Activated T-helper 9 cell treated with anti-CD3 and anti-CD28 coated beads, Interleukin-2, amount 50 U/mL, for 16 hours (primary cell): ENCODE results near the gene KRTCAP2.

Experiments
- DNase-seq: peaks from one replicate; pipeline ENCODE4 v3.0.0-alpha.2; 2020; ENCODE audit warnings: low read depth

Gene KRTCAP2

DNA sequence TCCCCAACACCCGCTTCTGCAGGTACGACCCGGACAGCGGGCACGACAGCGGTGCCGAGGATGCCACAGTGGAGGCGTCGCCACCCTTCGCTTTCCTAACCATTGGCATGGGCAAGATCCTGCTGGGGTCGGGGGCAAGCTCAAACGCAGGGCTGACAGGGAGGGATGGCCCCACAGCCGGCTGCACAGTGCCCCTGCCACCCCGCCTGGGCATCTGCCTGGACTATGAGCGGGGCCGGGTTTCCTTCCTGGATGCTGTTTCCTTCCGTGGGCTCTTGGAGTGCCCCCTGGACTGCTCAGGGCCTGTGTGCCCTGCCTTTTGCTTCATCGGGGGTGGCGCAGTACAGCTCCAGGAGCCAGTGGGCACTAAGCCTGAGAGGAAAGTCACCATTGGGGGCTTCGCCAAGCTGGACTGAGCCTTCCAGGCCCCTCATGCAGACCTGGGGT is 10.7 kb upstream of the KRTCAP2 start:
- no peak for DNase-seq

DNA sequence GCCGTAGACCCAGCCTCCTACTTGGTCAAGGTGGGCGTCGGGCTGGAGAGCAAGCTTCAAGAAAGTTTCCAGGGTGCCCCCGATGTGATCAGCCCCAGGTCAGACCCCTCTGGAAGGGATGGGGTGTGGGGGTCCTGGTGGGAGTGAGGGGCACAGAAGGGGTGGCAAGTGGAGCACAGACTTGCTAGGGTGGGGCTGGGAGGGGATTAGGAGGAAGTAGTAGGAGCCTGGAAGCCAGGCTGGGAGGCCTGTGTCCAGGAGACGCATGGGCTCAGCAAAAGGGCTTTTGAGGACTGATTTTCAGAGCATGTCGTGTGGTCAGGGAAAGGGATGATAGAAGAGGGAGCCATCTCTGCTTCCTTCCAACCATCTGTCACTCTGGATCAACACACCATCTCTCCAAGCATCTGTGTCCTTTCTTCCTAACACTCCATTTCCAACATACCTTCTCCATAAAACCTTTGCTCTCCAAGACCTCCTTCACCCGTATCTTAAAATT is 9.0 kb upstream of the KRTCAP2 start:
- DNase-seq: no peak

DNA sequence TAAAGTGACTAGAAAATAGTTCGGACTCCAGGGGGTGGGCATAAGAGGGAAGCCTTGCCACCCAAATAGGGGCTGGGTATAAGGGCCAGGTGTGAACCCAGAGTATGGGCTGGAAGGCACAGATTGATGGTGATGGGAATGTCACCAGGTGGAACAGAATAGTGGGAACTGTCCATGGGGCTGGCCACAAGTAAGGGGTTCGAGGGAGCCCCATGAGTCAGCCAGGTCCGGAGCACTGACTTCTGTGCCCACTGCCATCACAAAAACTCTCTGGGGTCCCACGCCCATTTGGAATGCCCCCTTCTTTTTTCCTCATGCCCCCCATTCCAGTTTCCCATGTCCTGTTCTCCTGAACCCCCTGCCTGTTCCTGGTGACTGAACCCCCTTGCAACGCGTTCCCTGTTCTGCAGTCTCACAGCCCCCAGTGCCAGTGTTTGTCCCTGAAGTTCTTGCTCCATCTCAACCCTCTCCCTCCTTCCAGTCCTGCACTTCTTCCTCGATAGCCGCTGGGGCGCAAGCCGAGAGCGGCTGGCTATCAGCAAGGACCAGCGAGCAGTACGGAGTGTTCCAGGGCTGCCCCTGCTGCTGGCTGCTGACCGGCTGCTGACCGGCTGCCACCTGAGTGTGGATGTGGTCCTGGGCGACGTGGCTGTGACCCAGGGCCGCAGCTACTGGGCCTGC is 8.4 kb upstream of the KRTCAP2 start:
- DNase-seq: no peak

DNA sequence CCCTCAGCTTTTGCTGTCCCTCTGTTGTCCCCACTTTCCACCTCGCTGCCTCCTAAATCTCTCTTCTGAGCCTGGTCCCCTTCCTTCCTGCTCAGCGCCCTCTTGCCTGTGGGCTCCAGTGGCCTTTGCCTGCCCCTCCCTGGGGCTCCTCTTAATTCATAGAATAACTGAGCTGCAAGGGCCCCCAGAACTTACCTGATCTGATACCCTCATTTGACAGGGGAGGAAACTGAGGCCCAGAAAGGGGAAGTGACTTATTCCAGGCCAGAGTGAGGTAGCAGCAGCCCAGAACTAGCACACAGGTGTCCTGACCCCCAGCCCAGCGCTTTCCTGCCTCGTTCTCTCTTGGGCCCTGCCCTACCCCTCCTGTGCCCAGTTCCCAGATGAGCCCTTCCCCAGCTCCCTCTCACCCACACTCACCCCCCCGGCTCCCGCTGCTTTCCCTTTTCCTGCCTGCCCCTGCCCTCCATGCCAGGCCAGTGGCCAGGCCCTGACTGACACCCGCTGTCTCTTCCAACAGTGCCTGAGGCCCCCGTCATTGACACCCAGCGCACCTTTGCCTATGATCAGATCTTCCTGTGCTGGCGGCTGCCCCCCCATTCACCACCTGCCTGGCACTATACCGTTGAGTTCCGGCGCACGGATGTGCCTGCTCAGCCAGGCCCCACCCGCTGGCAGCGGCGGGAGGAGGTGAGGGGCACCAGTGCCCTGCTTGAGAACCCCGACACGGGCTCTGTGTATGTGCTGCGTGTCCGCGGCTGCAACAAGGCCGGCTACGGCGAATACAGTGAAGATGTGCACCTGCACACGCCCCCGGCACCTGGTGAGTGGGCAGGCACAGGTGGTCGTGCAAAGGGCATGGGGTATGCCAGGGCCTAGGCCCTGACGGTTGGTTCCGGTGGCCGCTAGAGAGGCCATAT is 6.3 kb upstream of the KRTCAP2 start:
- no peak for DNase-seq

DNA sequence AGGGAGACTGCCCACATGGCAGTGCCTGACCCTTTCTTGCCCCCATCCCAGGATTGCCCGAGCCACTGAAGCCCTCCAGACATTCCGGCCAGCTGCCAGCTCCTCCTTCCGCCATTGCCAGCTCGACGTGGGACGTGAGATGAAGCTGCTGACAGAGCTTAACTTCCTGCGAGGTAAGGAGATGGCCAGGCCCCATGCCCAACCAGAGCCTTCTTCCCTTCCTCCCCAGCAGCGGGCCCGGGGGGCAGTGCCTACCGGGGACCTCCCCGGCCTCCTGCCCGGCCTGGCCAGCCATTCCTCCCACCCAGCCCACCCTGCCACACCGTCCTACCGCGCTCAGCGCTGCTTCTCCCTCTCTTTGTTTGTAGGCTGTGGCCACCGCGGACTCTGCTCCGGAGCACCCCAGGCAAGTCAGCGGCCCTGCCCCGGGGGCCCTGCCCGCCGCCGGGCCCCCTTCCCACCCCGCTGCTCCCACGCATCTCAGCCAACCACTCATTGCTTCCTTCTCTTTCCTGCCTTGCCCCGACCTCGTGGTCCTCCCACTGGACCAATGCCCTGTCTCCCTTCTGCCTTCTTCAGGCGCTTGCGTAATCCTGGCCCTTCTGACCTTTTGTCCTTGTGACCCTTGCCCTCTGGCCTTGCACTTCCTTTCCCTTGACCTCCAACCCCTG is 5.5 kb upstream of the KRTCAP2 start:
- no peak for DNase-seq

DNA sequence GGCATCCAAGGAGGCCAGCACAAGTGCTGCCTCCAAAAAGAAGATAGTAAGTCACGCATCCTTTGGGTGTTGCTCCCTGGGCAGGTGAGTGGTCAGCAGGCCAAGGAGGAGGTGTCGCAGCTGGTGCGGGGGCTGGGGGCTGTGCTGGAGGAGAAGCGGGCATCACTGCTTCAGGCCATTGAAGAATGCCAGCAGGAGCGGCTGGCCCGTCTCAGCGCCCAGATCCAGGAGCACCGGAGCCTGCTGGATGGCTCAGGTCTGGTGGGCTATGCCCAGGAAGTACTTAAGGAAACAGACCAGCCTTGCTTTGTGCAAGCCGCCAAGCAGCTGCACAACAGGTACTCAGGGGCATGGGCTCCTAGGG is 4.8 kb upstream of the KRTCAP2 start:
- DNase-seq: no peak

DNA sequence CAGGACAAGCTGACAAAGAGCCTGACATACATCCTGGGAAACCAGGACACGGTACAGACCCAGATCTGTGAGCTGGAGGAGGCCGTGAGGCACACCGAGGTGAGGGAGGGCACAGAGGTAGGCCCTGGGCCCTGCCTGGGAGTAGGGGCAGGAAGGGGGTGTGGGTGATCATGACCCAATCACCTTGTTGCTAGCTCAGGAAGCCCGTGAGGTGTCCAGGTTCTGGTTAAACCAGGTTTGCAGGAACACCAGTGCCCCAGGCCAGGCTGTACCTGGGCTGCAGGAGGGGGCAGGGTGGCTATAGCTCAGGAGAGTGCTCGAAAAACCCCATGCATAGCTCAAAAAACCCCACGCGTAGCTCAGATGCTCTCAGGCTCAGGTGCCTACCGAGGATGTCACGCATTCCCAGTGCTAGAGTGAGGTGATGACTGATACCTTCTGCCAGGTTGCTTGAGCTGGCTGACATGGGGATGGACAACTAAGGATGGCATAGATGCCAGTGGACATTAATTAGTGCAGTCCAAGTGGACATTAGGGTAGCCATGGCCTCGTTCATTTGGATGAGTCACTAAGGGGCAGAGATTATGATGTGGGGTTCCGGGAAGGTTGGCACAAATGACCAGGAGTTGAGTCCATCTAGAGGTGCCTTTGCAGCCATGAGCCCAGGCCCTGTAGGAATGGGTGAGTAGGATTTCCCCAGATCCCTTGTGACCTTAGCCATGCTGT is 4.3 kb upstream of the KRTCAP2 start:
- no peak for DNase-seq

DNA sequence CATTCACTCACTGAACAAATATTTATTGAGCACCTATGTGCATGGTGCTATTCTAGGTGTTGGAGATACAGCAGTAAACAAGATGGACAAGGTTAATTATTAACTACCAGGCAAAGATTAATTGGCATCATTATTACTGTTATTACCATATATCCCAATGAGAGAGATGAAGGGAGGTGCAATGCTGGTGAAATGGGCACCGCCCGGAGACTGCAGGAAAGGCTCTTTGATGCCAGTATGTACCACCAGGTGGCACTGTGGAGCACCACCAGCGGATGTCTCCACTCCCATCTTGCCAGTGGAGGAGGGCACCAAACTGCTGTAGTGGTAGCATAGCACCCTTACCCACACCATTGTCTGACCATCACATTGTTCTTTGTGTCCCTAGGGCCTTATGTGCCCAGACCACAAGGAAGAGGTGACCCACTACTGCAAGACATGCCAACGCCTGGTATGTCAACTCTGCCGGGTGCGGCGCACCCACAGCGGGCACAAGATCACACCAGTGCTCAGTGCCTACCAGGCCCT is 3.5 kb upstream of the KRTCAP2 start:
- peak; percentile 75 for DNase-seq

DNA sequence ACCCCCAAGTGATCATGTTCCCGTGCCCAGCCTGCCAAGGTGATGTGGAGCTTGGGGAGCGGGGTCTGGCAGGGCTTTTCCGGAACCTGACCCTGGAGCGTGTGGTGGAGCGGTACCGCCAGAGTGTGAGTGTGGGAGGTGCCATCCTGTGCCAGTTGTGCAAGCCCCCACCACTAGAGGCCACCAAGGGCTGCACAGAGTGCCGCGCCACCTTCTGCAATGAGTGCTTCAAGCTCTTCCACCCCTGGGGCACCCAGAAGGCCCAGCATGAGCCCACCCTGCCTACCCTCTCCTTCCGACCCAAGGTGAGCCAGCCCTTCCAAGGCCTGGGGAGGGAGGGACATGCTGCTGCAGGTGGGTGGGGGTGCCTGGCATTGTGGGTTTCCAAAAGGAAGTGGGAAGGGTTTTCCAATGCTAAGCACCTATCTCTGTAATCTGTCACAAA is 2.8 kb upstream of the KRTCAP2 start:
- DNase-seq: no peak

DNA sequence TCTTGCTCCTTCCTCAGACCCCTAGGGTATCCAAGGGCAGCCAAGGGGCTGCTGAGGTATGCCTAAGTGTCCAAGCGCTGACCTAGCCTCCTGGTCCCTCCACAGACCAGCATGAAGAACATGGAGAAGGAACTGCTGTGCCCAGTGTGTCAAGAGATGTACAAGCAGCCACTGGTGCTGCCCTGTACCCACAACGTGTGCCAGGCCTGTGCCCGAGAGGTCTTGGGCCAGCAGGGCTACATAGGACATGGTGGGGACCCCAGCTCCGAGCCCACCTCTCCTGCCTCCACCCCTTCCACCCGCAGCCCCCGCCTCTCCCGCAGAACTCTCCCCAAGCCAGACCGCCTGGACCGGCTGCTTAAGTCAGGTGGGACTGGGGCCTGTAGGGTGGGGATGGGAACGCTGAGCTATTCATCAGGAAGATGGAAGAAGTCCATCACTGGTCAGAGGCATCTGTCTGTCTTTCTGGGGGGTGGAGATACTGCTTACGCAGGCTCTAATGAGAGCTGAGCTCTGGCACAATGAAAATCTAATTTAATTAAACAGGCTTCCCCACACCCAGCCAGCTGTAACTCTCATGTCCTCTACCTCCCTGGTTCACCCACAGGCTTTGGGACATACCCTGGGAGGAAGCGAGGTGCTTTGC is 2.3 kb upstream of the KRTCAP2 start:
- DNase-seq: no peak

DNA sequence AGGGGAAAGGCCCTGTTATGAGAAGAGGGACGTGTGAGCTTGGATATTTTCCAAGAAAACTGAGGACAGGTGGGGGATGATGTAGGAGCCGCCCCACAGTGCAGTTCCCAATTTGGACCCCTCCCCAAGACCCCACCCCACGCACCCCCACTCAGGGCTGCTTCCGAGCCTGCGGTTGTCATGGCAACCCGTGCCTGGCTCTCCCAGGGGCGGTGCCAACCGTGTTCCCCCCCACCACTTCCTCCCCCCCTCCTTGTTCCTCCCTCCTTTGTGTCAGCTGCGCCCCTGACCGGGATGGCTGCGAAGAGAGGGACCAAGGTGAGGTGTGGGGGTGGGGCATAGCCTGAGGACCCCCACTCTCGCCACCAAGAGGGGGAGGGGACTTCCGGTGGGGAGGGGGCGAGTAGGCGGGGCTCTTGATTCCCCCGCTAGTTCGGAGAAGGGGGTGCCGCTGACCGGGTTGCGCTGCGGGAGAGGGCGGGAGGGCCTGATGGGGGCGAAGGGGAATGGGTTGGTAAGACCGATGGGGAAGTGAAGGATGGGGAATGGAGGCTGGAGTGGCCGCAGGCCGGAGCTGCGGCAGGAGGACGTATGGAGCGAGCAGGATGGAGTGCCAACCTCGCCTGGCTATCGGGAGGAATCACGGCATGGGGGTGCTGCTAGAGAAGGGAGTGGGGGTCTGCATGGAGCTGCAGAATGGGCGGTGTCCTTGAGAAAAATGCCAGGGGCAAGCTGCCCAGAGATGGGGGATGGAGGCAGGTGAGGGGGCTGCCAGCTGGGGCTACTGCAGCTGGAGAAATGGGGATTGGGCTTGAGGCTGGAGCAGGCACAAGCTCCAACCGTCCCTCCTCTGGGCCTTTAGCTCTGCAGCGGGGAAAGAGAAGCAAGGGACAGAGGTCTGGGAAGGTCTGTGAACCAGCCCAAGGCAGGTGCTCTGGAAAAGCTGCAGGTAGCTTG is 1.5 kb upstream of the KRTCAP2 start:
- peak; percentile 40 for DNase-seq

DNA sequence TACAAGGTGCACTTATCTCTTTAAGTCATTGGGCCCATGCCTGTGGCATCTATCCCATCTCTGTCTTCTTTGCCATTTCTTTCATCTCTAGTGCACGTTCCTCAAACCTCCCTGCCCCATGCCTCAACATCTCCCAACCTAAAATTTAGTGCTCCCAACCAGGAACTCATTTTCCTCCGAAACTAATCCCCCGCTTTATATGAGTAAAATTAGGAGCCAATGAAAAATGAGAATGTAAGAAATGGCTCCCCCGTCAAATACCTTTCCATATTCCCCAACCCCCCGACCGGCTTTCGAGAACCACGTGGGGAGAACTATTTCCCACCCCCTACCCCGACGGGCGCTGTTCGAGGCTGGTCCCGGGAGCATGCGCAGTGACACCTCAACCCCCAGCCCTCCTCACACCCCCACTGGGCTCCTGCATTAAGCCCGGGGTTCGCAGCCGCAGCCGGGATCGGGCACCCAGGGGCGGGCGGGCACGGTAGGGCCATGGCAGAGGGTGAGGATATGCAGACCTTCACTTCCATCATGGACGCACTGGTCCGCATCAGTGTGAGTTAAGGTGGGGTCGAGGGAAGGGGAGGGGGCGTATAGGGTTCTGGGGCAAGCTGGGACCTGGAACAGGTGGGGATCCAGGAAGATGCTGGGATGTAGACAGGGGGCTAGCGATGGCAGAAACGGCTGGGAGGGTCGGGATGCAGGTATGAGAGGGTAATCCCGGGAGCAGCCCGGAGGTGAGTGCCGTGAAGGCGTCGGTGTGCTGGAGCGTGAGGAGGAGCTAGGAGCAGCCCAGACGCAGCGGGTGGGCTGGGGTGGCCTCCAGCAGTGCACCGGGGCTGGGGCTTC is 597 bp upstream of the KRTCAP2 start, which contains the start of gene TRIM46:
TRIM46 (plus strand) TSS at position 372 of the 846 bp plus-strand sequence; CDS start at position 490, 118 bp downstream.
- DNase-seq: peak; percentile 59

DNA sequence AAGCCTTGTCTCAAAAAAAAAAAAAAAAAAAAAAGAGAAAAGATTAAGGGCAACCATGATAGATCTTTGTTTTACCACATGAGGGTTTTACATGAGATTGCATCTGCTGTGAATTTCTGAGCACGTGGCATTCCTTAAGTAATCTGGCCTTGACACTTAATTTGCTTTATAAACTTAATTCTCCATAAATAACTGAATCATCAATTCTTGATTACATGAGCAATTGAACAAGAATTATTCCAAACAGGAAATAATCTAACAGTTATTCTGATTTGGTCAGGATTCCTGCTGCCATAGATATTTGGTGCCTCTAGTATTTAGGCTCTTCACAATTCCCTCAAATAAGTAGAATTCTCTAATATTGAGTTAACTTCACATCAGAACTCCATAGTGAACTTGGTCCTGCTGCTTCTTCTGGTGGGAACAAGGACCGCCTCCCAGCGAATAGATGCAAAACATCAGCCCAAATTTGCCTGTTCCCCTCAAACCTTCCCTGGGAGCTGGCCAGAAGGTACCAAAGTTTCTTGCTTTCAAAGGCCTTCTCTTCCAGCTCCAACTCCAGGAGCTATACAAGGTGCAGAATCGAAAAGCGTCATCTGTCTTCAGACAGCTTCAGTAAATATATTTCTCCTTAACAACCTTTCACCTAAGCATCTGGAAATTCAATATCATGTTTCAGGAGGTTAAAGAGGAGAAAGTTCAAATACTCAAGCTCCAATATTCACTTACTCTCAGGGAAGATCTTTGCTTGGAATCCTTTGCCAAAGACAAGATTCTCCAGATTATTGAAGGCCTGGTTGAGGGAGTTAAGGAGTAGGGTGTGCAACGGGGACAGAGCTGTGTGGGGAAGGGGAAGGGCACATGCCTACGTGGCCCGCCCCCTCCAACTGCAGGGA is 1.0 kb downstream of the KRTCAP2 start:
- DNase-seq: peak; percentile 32

DNA sequence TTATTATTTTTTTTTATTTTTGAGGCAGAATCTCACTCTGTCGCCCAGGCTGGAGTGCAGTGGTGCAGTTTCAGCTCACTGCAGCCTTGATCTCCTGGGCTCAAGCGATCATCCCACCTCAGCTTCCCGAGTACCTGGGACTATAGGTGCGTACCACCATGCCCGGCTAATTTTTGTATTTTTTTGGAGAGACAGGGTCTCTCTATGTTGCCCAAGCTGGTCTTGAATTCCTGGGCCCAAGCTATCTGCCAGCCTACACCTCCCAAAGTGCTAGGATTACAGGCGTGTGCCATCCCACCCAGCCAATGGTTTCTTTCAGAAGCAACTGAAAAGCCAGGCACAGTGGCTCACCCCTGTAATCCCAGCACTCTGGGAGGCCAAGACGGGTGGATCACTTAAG is 2.3 kb downstream of the KRTCAP2 start:
- no peak for DNase-seq

DNA sequence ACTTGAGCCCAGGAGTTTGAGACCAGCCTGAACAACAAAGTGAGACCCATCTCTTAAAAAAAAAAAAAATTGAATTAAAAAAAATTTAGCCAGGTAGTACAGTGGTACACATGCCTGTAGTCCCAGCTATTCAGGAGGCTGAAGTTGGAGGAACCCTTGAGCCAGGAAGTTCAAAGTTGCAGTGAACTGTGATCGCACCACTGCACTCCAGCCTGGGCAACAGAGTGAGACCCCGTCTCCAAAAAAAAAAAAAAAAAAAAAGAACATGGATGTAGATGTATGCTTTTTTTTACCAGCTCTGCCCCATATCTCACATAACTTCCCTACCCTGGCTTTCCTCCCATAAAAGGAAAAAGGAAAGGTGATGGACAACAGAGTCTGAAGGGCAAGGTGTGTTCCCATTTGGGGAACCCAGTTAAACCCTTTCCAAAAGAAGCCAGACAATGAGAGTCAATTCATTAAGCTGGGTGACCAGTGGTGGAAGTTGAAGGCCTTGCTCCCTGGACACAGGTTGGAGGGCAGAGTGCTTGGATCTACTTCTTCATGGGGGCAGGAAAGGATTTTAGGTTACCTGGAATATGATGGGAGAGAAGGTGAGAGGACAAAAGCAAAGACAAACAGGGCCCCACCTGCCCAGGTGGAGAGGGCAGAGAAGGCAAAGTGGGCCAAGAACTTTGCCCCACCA is 2.9 kb downstream of the KRTCAP2 start:
- no peak for DNase-seq

DNA sequence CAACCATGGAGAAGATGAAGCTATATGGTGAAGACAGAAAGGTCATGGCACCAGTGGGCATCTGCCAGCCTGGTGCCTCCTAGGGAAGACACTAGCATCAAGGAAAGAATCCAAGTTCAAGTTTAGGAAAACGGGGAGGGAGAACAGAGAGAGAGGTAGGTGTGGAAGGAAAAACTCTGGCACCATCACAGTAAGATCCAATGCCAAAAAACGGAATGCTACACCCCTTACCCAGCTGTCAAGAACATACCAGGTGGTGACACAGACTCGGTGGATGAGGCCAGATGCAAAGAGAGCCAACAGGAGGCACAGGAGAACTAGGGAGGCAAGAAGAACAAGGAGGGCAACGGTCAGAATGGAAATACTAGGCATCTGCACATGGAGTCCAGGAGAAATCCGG is 3.6 kb downstream of the KRTCAP2 start:
- no peak for DNase-seq
